SK-N-SH (cell line): ENCODE results near the gene TSPAN8. TPM values are rescaled to one million over a fixed set of nuclear protein-coding genes. Genes with fewer than 3 reads are reported as not detected.
"Not testable (repeated sequence)": the region's sequence is repeated elsewhere in the genome, so short reads cannot be mapped to it uniquely, and the experiment has no call there.

ENCODE experiments used
- CTCF ChIA-PET: fragments of 300-600, 350-600 bp; formaldehyde crosslinking; extraction: SDS; loops from one replicate; lab custom pipeline; 2021; lab: Yijun Ruan, JAX
- POLR2A ChIA-PET: fragments of 350-600 bp; sonication (Branson Sonifier 250); formaldehyde crosslinking; extraction: SDS; loops from one replicate; lab custom pipeline; 2020; ENCODE audit warnings: antibody characterized with exemption, inconsistent platforms; lab: Yijun Ruan, JAX
- DNase-seq: peaks from one replicate; pipeline ENCODE4 v3.0.0; 2012
- H2AFZ ChIP-seq: fragments of 200-600 bp; sonication (generic); 2 replicates; pipeline ENCODE4 v1.8.1; 2016; ENCODE audit warnings: antibody characterized with exemption, mild to moderate bottlenecking, low read depth
- H3F3A ChIP-seq: fragments of 200-600 bp; sonication (generic); replicated peaks from 2 replicates; pipeline ENCODE3; 2016; ENCODE audit warnings: antibody characterized with exemption, mild to moderate bottlenecking; ENCODE audit not compliant: insufficient read depth
- H3K27ac ChIP-seq, 2 experiments: fragments of 200-500 bp in 1 of 2; fragments of 200-600 bp in 1 of 2; sonication (Bioruptor generic) in 1 of 2; sonication (generic), shearing (Covaris generic) in 1 of 2; 2 replicates each; pipeline versions ENCODE4 v1.5.1 to v1.6.1; 2014 to 2016; ENCODE audit warnings: low read depth in 2 of 2, inconsistent platforms in 1 of 2, low read length in 1 of 2, mild to moderate bottlenecking in 1 of 2, mixed read lengths in 1 of 2
- H3K27me3 ChIP-seq: fragments of 200-600 bp; sonication (generic), shearing (Covaris generic); 2 replicates; pipeline ENCODE4 v1.6.1; 2016; ENCODE audit warnings: mixed run types; ENCODE audit not compliant: insufficient read depth
- H3K36me3 ChIP-seq, 2 experiments: fragments of 200-500 bp in 1 of 2; fragments of 200-600 bp in 1 of 2; sonication (Bioruptor generic) in 1 of 2; sonication (generic) in 1 of 2; replicated peaks in 1 of 2; 2 replicates each; pipeline versions ENCODE3 to v1.5.1; 2014 to 2016; ENCODE audit warnings: low read length in 1 of 2, mild to moderate bottlenecking in 1 of 2; ENCODE audit not compliant: insufficient read depth in 2 of 2, control insufficient read depth in 1 of 2
- H3K4me1 ChIP-seq, 2 experiments: fragments of 200-500 bp in 1 of 2; fragments of 200-600 bp in 1 of 2; sonication (Bioruptor generic) in 1 of 2; sonication (generic), shearing (Covaris generic) in 1 of 2; 2 replicates each; pipeline versions ENCODE4 v1.5.1 to v1.6.1; 2014 to 2016; ENCODE audit warnings: low read depth in 1 of 2, low read length in 1 of 2, mixed run types in 1 of 2; ENCODE audit not compliant: insufficient read depth in 2 of 2, control insufficient read depth in 1 of 2
- H3K4me2 ChIP-seq: fragments of 200-600 bp; sonication (generic), shearing (Covaris generic); 2 replicates; pipeline ENCODE4 v1.6.1; 2017; ENCODE audit warnings: mixed run types
- H3K4me3 ChIP-seq, 2 experiments: fragments of 200-500 bp in 1 of 2; fragments of 200-600 bp in 1 of 2; sonication (Bioruptor generic) in 1 of 2; sonication (generic), shearing (Covaris generic) in 1 of 2; 2 replicates each; pipeline versions ENCODE4 v1.5.1 to v1.8.1; 2014 to 2016; ENCODE audit warnings: low read depth in 2 of 2, inconsistent platforms in 1 of 2, low read length in 1 of 2, mild to moderate bottlenecking in 1 of 2, mixed read lengths in 1 of 2, moderate library complexity in 1 of 2
- H3K79me2 ChIP-seq: fragments of 200-600 bp; sonication (generic); 2 replicates; pipeline ENCODE4 v1.8.1; 2017; ENCODE audit warnings: mild to moderate bottlenecking; ENCODE audit not compliant: insufficient read depth
- H3K9ac ChIP-seq: fragments of 200-600 bp; sonication (generic); 2 replicates; pipeline ENCODE4 v1.6.1; 2017; ENCODE audit warnings: mixed run types
- H3K9me2 ChIP-seq: fragments of 200-600 bp; sonication (generic); 2 replicates; pipeline ENCODE4 v1.6.1; 2017; ENCODE audit warnings: mixed run types
- H3K9me3 ChIP-seq: fragments of 200-600 bp; sonication (generic); 2 replicates; pipeline ENCODE4 v1.6.1; 2017; ENCODE audit warnings: mixed run types, mild to moderate bottlenecking, moderate library complexity
- H4K20me1 ChIP-seq: fragments of 200-600 bp; sonication (generic); 2 replicates; pipeline ENCODE4 v1.6.1; 2017; ENCODE audit warnings: mild to moderate bottlenecking, mixed run types; ENCODE audit not compliant: insufficient read depth
- CHD2 ChIP-seq: fragments of 150-350 bp; IDR thresholded peaks from 2 replicates; pipeline ENCODE4 v1.6.1; 2018; ENCODE audit warnings: low read length; ENCODE audit not compliant: partially characterized antibody
- GATA2 ChIP-seq: sonication (generic); formaldehyde crosslinking; IDR thresholded peaks from 2 replicates; pipeline ENCODE4 v1.5.0; 2020; ENCODE audit warnings: mild to moderate bottlenecking, missing genetic modification reagents
- MEF2A ChIP-seq: IDR thresholded peaks from 2 replicates; pipeline ENCODE4 v1.4.0; 2012; ENCODE audit warnings: low read depth, borderline replicate concordance
- NRF1 ChIP-seq: IDR thresholded peaks from 2 replicates; pipeline ENCODE4 v1.6.1; 2012; ENCODE audit warnings: low read depth, mild to moderate bottlenecking, low read length
- POLR2AphosphoS5 ChIP-seq: IDR thresholded peaks from 2 replicates; pipeline ENCODE4 v1.6.1; 2012; ENCODE audit warnings: low read depth, low read length
- RAD21 ChIP-seq: IDR thresholded peaks from 2 replicates; pipeline ENCODE4 v1.6.1; 2012; ENCODE audit warnings: mild to moderate bottlenecking, low read length
- SIN3A ChIP-seq: IDR thresholded peaks from 2 replicates; pipeline ENCODE4 v1.6.1; 2012; ENCODE audit warnings: low read depth, mild to moderate bottlenecking, low read length, moderate library complexity, borderline replicate concordance
- WGBS: methylation state at CpG from one replicate; pipeline ENCODE4 v1.1.6; 2017; ENCODE audit warnings: low lambda C conversion rate; 5-methylcytosine and 5-hydroxymethylcytosine counted together
- polyA plus RNA-seq, 3 experiments: library from polyadenylated mRNA; depleted of rRNA; stranded (reverse); fragments of >200 nt; gene quantifications; 2 replicates each; pipeline ENCODE4 v1.2.3, GENCODE V29; 2012
- TF ChIP-seq, protein P1 (sequence below): IDR thresholded peaks from 2 replicates; pipeline ENCODE4 v1.4.0; 2012; ENCODE audit warnings: low read depth, borderline replicate concordance

The TSPAN8 gene
- polyA plus RNA-seq, 1 of the 3 experiments (the other 2 are of a cell fraction) = 0.31 TPM

DNA sequence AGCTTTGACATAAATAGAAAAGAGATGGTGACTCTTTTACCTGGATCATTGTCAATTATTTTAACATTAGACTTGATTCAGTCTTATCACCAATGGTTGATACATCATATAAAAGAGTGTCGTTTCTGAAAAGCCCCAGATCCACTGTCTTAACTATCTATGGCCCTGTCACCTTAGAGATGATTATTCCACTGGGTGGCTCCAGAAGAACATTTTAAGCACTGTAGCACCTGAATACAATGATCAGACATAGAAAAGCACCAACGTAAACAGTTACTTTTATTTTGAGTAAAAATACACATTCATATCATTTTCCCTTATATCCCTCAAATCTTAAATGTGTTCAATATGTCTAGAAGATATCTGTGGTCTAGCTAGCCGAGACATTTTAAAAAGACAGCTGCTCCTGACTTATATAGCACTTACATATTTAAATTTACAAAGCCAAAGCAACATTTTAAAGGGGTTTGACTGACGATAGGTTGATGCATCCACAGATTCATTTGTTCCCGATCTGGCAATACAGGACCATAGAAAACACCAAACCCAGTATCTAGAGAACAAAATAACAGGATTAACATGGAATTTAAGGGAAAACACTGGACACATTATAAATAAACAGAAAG is 32.9 kb downstream of the TSPAN8 start:
- TF ChIP-seq MEF2A = no peak
- TF ChIP-seq CHD2 = no peak
- no peak for TF ChIP-seq SIN3A
- peak; percentile 26; the same call in 1 of the 2 replicates for TF ChIP-seq RAD21
- TF ChIP-seq NRF1 = no peak
- TF ChIP-seq GATA2 (CRISPR knock-in tag) = no peak
- TF ChIP-seq, protein P1, sequence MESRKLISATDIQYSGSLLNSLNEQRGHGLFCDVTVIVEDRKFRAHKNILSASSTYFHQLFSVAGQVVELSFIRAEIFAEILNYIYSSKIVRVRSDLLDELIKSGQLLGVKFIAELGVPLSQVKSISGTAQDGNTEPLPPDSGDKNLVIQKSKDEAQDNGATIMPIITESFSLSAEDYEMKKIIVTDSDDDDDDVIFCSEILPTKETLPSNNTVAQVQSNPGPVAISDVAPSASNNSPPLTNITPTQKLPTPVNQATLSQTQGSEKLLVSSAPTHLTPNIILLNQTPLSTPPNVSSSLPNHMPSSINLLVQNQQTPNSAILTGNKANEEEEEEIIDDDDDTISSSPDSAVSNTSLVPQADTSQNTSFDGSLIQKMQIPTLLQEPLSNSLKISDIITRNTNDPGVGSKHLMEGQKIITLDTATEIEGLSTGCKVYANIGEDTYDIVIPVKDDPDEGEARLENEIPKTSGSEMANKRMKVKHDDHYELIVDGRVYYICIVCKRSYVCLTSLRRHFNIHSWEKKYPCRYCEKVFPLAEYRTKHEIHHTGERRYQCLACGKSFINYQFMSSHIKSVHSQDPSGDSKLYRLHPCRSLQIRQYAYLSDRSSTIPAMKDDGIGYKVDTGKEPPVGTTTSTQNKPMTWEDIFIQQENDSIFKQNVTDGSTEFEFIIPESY = no peak
- WGBS = 57% methylated on average over 5 of the region's 5 CpGs
- Histone ChIP-seq H3K36me3 (no peaks in the 10 kb centered on the region), H4K20me1 (no peaks in the 10 kb centered on the region), H3K79me2 (no peaks in the 10 kb centered on the region), H3K4me3 (no peak overlapping the region), H3K9ac (no peak overlapping the region), H3F3A (no peaks in the 10 kb centered on the region), H3K27ac (peak overlapping the region in 1 of 2 experiments; percentile 11; a peak in 1 of 4 replicates), H2AFZ (no peak overlapping the region), H3K9me2 (no peaks in the 10 kb centered on the region), H3K9me3 (no peaks in the 10 kb centered on the region), H3K27me3 (no peaks in the 10 kb centered on the region), H3K4me2 (no peak overlapping the region), H3K4me1 (peaks cover 0 to 4% of the 10 kb centered on the region in 2 experiments; a peak in 3 of 4 replicates)
- ChIA-PET CTCF (interaction anchor here (1.2 to 1.5 kb wide), 2 partner anchors 10 to 268 kb away, joined by 3 to 4 read pairs; no protein-coding TSS in a partner anchor), POLR2A (no interaction called here)
- DNase-seq = no peak

DNA sequence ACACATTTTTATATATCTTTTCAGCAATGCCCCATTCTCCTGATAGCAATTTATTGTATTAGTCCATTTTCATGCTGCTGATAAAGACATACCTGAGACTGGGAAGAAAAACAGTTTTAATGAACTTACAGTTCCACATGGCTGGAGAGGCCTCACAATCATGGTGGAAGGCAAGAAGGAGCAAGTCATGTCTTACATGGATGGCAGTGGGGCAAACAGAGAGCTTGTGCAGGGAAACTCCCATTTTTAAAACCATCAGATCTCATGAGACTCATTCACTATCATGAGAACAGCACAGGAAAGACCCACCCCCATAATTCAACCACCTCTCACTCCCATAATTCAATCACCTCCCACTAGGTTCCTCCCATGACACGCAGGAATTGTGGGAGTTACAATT is 44.7 kb downstream of the TSPAN8 start:
- H3K27me3 ChIP-seq, POLR2A ChIA-PET, H3K4me2 ChIP-seq, H3K36me3 ChIP-seq, H3K79me2 ChIP-seq, H3K9me3 ChIP-seq, H3K9me2 ChIP-seq, H3K27ac ChIP-seq, DNase-seq, H3F3A ChIP-seq, CTCF ChIA-PET, H3K9ac ChIP-seq, H4K20me1 ChIP-seq, H3K4me3 ChIP-seq, H2AFZ ChIP-seq, H3K4me1 ChIP-seq: not testable (repeated sequence)
- 25% methylated on average over 1 of the region's 1 CpG for WGBS

DNA sequence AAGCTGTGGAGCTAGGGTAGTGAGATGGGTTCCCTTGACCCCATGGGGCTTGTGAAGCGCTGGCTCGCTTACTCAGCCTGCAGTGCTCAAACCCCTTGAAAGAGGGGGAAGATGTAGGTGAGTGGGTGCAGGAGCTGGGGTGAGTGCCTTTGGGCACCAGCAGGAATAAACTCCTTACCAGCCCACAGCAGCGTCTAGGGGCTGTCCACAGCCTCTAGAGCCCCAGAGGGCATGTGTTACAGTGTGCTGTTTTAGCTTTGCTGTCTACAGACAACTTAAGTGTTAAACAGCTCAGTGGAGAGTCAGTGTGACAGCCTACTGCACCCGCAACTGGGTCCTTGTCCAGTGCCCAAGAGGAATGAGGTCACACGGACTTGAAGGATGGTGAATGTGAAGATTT is 48.0 kb downstream of the TSPAN8 start:
- WGBS = 55% methylated on average over 5 of the region's 5 CpGs
- CTCF ChIA-PET = interaction anchor here (0.6 kb wide), 1 partner anchor 382 kb away, joined by 3 read pairs; no protein-coding TSS in a partner anchor

More for the DNA sequence above, 48.0 kb downstream of the TSPAN8 start:
- no peak for TF ChIP-seq POLR2AphosphoS5
- Histone ChIP-seq H3F3A (no peaks in the 10 kb centered on the region), H3K9me2 (no peaks in the 10 kb centered on the region), H3K9ac (no peak overlapping the region), H3K27me3 (no peaks in the 10 kb centered on the region), H3K79me2 (no peaks in the 10 kb centered on the region), H4K20me1 (no peaks in the 10 kb centered on the region), H3K27ac (no peak overlapping the region), H3K4me2 (no peak overlapping the region), H2AFZ (no peak overlapping the region), H3K9me3 (no peaks in the 10 kb centered on the region), H3K4me3 (no peak overlapping the region), H3K4me1 (peaks cover 0 to 4% of the 10 kb centered on the region in 2 experiments; a peak in 1 of 4 replicates), H3K36me3 (no peaks in the 10 kb centered on the region)
- POLR2A ChIA-PET = no interaction called here
- no peak for DNase-seq
